WERI-Rb-1 (cell line): Measurements from ENCODE around the gene DNM1.

ENCODE experiments used
- DNase-seq: peaks from one replicate; pipeline ENCODE4 v3.0.0-alpha.2; 2020
- H3K27ac ChIP-seq: fragments of 250-450 bp; sonication (Bioruptor Pico); 2 replicates; pipeline ENCODE4 v1.5.1; 2020; ENCODE audit warnings: mild to moderate bottlenecking, moderate library complexity
- H3K27me3 ChIP-seq: fragments of 250-450 bp; sonication (Bioruptor Pico); 2 replicates; pipeline ENCODE4 v1.5.1; 2021; ENCODE audit warnings: mild to moderate bottlenecking, low read depth, moderate library complexity; ENCODE audit not compliant: insufficient read depth, severe bottlenecking
- H3K36me3 ChIP-seq: fragments of 250-450 bp; sonication (Bioruptor Pico); 2 replicates; pipeline ENCODE4 v1.5.1; 2020; ENCODE audit warnings: mild to moderate bottlenecking, moderate library complexity
- H3K4me3 ChIP-seq: 2 replicates; pipeline ENCODE4 v1.5.1; 2011; ENCODE audit warnings: low read depth, mild to moderate bottlenecking, control low read depth, low read length
- H3K9me3 ChIP-seq: fragments of 250-450 bp; sonication (Bioruptor Pico); 2 replicates; pipeline ENCODE4 v1.5.1; 2021; ENCODE audit warnings: mild to moderate bottlenecking, moderate library complexity; ENCODE audit not compliant: severe bottlenecking
- TF ChIP-seq, protein P1 (sequence below): IDR thresholded peaks from 2 replicates; pipeline ENCODE4 v1.5.1; 2011; ENCODE audit warnings: low read depth, mild to moderate bottlenecking, control low read depth, inconsistent platforms, low read length

DNM1 gene

DNA sequence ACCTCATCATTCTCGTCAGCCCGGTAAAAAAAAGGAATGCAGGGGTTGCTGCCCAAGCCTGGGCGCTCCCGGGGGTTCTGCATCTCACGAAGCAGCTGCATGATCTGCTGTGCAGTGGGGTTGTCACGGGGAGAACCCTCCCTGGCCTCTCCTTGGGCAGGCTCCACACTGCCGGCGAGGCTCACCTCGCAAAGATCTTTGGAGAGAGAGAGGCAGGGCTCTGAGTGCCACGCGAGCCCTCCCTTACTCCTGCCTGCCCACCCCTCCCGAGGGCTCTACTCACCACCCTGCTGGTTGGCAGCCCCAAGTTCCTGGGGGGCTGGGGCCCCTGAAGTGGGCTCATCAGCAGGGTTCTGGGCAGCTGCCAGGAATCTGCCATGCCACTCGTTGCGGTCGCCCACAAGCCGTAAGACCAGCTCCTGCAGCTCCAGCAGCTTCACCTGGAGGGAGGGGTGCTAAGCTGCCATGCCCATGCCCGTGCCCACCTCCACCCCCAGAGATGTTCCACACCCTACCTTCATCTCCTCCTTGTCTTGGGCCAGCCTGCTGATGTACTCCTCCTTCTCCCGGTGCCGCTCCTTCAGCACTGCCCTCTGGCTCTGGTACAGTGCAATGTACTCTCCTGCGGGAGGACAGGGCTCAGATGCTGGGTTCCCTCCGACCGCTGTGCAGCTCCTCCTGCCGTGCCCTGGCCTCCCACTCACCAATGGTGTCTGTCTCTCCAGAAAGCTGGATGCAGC, 54.1 kb downstream of the DNM1 start:
- Histone ChIP-seq H3K9me3 (no peaks in the 10 kb centered on the region), H3K27ac (no peak overlapping the region), H3K36me3 (peaks cover 80% of the 10 kb centered on the region), H3K27me3 (no peaks in the 10 kb centered on the region), H3K4me3 (no peak overlapping the region)
- TF ChIP-seq, protein P1, sequence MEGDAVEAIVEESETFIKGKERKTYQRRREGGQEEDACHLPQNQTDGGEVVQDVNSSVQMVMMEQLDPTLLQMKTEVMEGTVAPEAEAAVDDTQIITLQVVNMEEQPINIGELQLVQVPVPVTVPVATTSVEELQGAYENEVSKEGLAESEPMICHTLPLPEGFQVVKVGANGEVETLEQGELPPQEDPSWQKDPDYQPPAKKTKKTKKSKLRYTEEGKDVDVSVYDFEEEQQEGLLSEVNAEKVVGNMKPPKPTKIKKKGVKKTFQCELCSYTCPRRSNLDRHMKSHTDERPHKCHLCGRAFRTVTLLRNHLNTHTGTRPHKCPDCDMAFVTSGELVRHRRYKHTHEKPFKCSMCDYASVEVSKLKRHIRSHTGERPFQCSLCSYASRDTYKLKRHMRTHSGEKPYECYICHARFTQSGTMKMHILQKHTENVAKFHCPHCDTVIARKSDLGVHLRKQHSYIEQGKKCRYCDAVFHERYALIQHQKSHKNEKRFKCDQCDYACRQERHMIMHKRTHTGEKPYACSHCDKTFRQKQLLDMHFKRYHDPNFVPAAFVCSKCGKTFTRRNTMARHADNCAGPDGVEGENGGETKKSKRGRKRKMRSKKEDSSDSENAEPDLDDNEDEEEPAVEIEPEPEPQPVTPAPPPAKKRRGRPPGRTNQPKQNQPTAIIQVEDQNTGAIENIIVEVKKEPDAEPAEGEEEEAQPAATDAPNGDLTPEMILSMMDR: no peak
- no peak for DNase-seq

DNA sequence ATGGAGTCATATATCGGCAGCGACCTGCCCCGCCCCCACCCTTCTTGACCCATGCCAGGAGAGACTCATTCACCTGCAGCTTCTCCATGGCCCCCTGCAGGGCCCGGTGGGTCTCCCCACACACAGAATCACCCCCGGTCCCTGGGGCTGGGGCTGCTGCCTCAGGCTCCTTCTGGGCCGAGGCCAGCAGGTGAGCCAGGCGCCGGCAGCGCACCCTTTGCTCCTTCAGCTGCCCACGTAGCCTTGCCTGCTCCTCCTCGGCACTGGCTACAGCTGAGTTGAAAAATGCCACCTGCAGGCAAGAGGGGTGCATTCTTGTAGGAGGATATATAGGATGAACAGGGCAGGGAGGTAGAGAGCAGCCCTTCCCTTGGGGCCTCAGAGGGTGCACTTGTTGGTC, 54.7 kb downstream of the DNM1 start:
- Histone ChIP-seq H3K9me3 (no peaks in the 10 kb centered on the region), H3K4me3 (no peak overlapping the region), H3K27me3 (no peaks in the 10 kb centered on the region), H3K36me3 (peaks cover 79% of the 10 kb centered on the region), H3K27ac (no peak overlapping the region)
- TF ChIP-seq, protein P1: no peak
- no peak for DNase-seq

DNA sequence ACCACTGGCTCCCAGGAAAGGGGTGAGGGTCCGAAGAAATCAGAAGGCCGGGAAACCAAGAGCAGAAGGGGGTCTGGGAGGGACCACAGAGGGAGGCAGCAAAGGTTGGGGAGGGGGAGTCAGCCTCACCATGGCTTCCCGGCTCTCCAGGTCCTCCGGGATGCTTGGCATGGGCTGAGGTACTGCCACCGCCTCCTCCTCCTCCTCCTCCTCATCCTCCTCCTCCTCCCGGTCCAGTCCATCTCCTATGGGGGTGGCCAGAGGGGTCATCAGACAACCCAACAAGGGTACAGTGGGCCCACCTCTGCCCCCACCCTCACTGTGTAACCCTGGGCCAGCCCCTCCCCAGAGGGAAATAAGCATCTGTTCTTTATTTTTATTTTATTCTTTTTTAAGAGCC, 55.1 kb downstream of the DNM1 start:
- no peaks in the 10 kb centered on the region for H3K27me3 ChIP-seq
- H3K9me3 ChIP-seq: no peaks in the 10 kb centered on the region
- DNase-seq: no peak
- no peak overlapping the region for H3K27ac ChIP-seq
- H3K36me3 ChIP-seq: peaks cover 80% of the 10 kb centered on the region
- no peak overlapping the region for H3K4me3 ChIP-seq
- TF ChIP-seq, protein P1: no peak

DNA sequence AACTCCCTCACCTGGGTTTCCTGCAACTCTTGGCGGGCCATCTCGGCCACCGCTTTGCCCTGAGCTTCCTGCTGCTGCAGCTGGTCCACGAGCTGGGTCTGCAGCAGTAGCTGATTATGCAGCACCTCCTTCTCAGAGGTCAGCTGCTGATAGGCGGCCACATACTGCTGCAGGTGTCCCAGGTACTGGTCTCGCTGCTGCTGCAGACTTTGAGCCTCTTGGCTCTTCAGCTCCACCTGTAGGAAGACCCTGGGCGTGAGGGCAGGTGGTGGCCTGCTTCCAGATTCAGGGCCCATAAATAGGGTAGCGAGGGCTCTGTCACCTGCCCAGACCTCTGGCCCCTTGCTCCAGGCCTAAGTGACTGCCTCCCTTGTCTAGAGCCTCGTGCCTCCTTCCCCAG, 56.0 kb downstream of the DNM1 start:
- H3K36me3 ChIP-seq: peaks cover 74% of the 10 kb centered on the region
- TF ChIP-seq, protein P1: peak; percentile 42

DNA sequence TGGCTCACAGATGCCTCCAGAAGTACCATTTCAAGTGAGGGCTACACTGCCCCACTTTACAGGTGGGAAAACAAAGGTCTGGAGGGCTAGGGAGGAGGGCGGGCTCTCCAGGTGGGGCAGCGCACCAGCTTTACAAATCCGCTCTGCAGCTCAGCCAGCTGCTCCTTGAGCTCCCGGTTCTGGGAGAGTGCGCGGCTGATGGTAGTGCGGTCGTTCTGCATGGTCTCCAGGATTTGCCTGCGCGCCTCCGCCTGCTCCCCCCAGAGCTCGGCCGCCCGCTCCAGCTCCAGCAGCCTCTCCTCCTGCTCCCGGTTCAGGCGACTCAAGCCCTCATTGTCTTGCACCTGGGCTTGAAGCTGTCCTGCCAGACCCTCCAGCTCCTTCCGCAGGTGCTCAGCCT, 57.2 kb downstream of the DNM1 start:
- DNase-seq: no peak
- H3K27ac ChIP-seq: no peak overlapping the region
- H3K9me3 ChIP-seq: peaks cover 2% of the 10 kb centered on the region
- H3K27me3 ChIP-seq: no peaks in the 10 kb centered on the region
- peaks cover 72% of the 10 kb centered on the region for H3K36me3 ChIP-seq
- H3K4me3 ChIP-seq: no peak overlapping the region
- TF ChIP-seq, protein P1: no peak

More for the DNA sequence above, 56.0 kb downstream of the DNM1 start:
- no peaks in the 10 kb centered on the region for H3K9me3 ChIP-seq
- no peak for DNase-seq
- no peak overlapping the region for H3K27ac ChIP-seq
- H3K27me3 ChIP-seq: no peaks in the 10 kb centered on the region
- no peak overlapping the region for H3K4me3 ChIP-seq

DNA sequence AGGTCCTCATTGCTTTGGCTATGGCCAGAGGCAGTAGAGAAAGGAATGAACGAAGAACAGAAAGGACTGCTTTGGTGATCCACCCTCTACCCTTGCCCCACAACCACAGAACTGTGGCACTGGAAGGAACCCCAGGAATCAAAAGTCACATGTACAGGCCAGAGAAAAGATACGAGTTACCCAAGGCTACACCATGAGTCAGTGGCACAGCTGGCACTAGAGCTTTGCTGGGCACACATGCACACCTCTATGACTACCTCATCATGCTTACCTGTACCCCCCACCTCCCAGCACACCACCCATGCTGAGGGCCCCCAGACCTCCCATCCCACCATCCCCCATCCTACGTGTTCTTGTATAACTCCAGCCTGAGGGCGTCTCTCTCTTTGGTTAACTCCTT, 59.5 kb downstream of the DNM1 start:
- peaks cover 75% of the 10 kb centered on the region for H3K36me3 ChIP-seq
- peaks cover 2% of the 10 kb centered on the region for H3K9me3 ChIP-seq
- H3K27me3 ChIP-seq: no peaks in the 10 kb centered on the region

More for the DNA sequence above, 59.5 kb downstream of the DNM1 start:
- no peak for DNase-seq
- Histone ChIP-seq H3K27ac (no peak overlapping the region), H3K4me3 (no peak overlapping the region)
- TF ChIP-seq, protein P1: no peak
